H9 (cell line): ENCODE results near the gene ZNF426. TPM values are rescaled to one million over a fixed set of nuclear protein-coding genes. Genes with fewer than 3 reads are reported as not detected.

Experiments used
- DNase-seq: peaks from one replicate; pipeline ENCODE4 v3.0.0-alpha.2; 2017
- H2AFZ ChIP-seq: one replicate; pipeline ENCODE4 v1.6.1; 2013; ENCODE audit warnings: mild to moderate bottlenecking, low read length, control low read depth, moderate library complexity
- H2AK5ac ChIP-seq: 2 replicates; pipeline ENCODE4 v1.6.1; 2013; ENCODE audit warnings: low read length, control low read depth, mixed read lengths; ENCODE audit not compliant: insufficient read length
- H2BK120ac ChIP-seq: one replicate; pipeline ENCODE4 v1.6.1; 2013; ENCODE audit warnings: low read depth, mild to moderate bottlenecking, low read length, control low read depth, inconsistent platforms; ENCODE audit not compliant: poor library complexity, severe bottlenecking
- H2BK12ac ChIP-seq: 2 replicates; pipeline ENCODE4 v1.6.1; 2013; ENCODE audit warnings: low read length, control low read depth, mixed read lengths, low read depth; ENCODE audit not compliant: insufficient read length
- H2BK15ac ChIP-seq: 2 replicates; pipeline ENCODE4 v1.6.1; 2013; ENCODE audit warnings: low read depth, low read length, control low read depth
- H2BK20ac ChIP-seq: one replicate; pipeline ENCODE4 v1.6.1; 2013; ENCODE audit warnings: low read depth, mild to moderate bottlenecking, low read length, control low read depth, inconsistent platforms; ENCODE audit not compliant: poor library complexity, severe bottlenecking
- H2BK5ac ChIP-seq: 2 replicates; pipeline ENCODE4 v1.6.1; 2013; ENCODE audit warnings: low read length, control low read depth, mixed read lengths; ENCODE audit not compliant: insufficient read length
- H3K14ac ChIP-seq: 2 replicates; pipeline ENCODE4 v1.6.1; 2013; ENCODE audit warnings: low read length, control low read depth; ENCODE audit not compliant: insufficient read depth
- H3K18ac ChIP-seq: 2 replicates; pipeline ENCODE4 v1.6.1; 2013; ENCODE audit warnings: low read depth, mild to moderate bottlenecking, mixed read lengths, low read length, control low read depth; ENCODE audit not compliant: insufficient read length
- H3K23ac ChIP-seq: 2 replicates; pipeline ENCODE4 v1.6.1; 2013; ENCODE audit warnings: low read length, control low read depth, mixed read lengths, low read depth; ENCODE audit not compliant: insufficient read length
- H3K23me2 ChIP-seq: 2 replicates; pipeline ENCODE4 v1.6.1; 2013; ENCODE audit warnings: low read depth, mild to moderate bottlenecking, mixed read lengths, low read length, control low read depth; ENCODE audit not compliant: insufficient read length, poor library complexity, severe bottlenecking
- H3K27ac ChIP-seq: 2 replicates; pipeline ENCODE4 v1.5.1; 2013; ENCODE audit warnings: low read length, control low read depth, mixed read lengths, low read depth; ENCODE audit not compliant: insufficient read length
- H3K27me3 ChIP-seq: 2 replicates; pipeline ENCODE4 v1.6.1; 2013; ENCODE audit warnings: low read length, control low read depth, inconsistent platforms; ENCODE audit not compliant: insufficient read depth
- H3K4ac ChIP-seq: 2 replicates; pipeline ENCODE4 v1.6.1; 2013; ENCODE audit warnings: low read depth, mild to moderate bottlenecking, control low read depth, inconsistent platforms, low read length, moderate library complexity
- H3K4me1 ChIP-seq: 2 replicates; pipeline ENCODE4 v1.6.1; 2013; ENCODE audit warnings: low read length, control low read depth, inconsistent platforms; ENCODE audit not compliant: insufficient read depth
- H3K4me2 ChIP-seq: 2 replicates; pipeline ENCODE4 v1.6.1; 2013; ENCODE audit warnings: low read length, control low read depth, mixed read lengths; ENCODE audit not compliant: insufficient read length, insufficient read depth
- H3K56ac ChIP-seq: 2 replicates; pipeline ENCODE4 v1.6.1; 2013; ENCODE audit warnings: low read depth, mild to moderate bottlenecking, mixed read lengths, low read length, control low read depth; ENCODE audit not compliant: insufficient read length
- H3K79me1 ChIP-seq: 2 replicates; pipeline ENCODE4 v1.6.1; 2013; ENCODE audit warnings: low read depth, mild to moderate bottlenecking, moderate library complexity, low read length, control low read depth, inconsistent platforms; ENCODE audit not compliant: insufficient read depth, poor library complexity, severe bottlenecking
- H3K79me2 ChIP-seq: 2 replicates; pipeline ENCODE4 v1.6.1; 2013; ENCODE audit warnings: low read length, control low read depth, inconsistent platforms; ENCODE audit not compliant: insufficient read depth
- H3K9ac ChIP-seq: 2 replicates; pipeline ENCODE4 v1.6.1; 2013; ENCODE audit warnings: low read length, control low read depth, mixed read lengths; ENCODE audit not compliant: insufficient read length; ENCODE audit errors: extremely low read depth
- H3K9me3 ChIP-seq: one replicate; pipeline ENCODE4 v1.6.1; 2013; ENCODE audit warnings: low read depth, low read length, inconsistent platforms; ENCODE audit not compliant: control insufficient read depth
- H3T11ph ChIP-seq: one replicate; pipeline ENCODE4 v1.6.1; 2013; ENCODE audit warnings: mild to moderate bottlenecking, low read length, control low read depth, inconsistent platforms
- H4K20me1 ChIP-seq: one replicate; pipeline ENCODE4 v1.6.1; 2013; ENCODE audit not compliant: control insufficient read depth, insufficient read length, insufficient read depth
- H4K5ac ChIP-seq: 2 replicates; pipeline ENCODE4 v1.6.1; 2013; ENCODE audit warnings: low read depth, mild to moderate bottlenecking, mixed read lengths, low read length, control low read depth; ENCODE audit not compliant: insufficient read length
- H4K8ac ChIP-seq: replicated peaks from 2 replicates; pipeline ENCODE4 v1.6.1; 2013; ENCODE audit warnings: low read length, control low read depth, mixed read lengths, low read depth; ENCODE audit not compliant: insufficient read length
- H4K91ac ChIP-seq: 2 replicates; pipeline ENCODE4 v1.6.1; 2013; ENCODE audit warnings: low read depth, mild to moderate bottlenecking, moderate library complexity, mixed read lengths, low read length, control low read depth; ENCODE audit not compliant: insufficient read length
- H3K27ac Mint-ChIP-seq, 3 experiments: 2 replicates in 2 of 3; 3 replicates in 1 of 3; pipeline ENCODE4 v1.8.0; 2020 to 2021; ENCODE audit warnings: mixed read lengths in 3 of 3, mild to moderate bottlenecking in 1 of 3, moderate library complexity in 1 of 3
- H3K27me3 Mint-ChIP-seq: 2 replicates; pipeline ENCODE4 v1.8.0; 2021; ENCODE audit warnings: low read depth, mild to moderate bottlenecking, moderate library complexity, mixed read lengths
- H3K36me3 Mint-ChIP-seq, 3 experiments: 2 replicates in 2 of 3; 3 replicates in 1 of 3; pipeline ENCODE4 v1.8.0; 2020 to 2021; ENCODE audit warnings: low read depth in 3 of 3, mixed read lengths in 3 of 3; ENCODE audit not compliant: insufficient read depth in 1 of 3
- H3K4me1 Mint-ChIP-seq, 2 experiments: 2 replicates each; pipeline ENCODE4 v1.8.0; 2020; ENCODE audit warnings: mixed read lengths in 2 of 2
- H3K4me3 Mint-ChIP-seq, 2 experiments: 2 replicates in 1 of 2; 3 replicates in 1 of 2; pipeline ENCODE4 v1.8.0; 2020 to 2021; ENCODE audit warnings: mild to moderate bottlenecking in 2 of 2, mixed read lengths in 2 of 2, moderate library complexity in 1 of 2
- H3K9me3 Mint-ChIP-seq, 2 experiments: 2 replicates in 1 of 2; 3 replicates in 1 of 2; pipeline ENCODE4 v1.8.0; 2020; ENCODE audit warnings: mild to moderate bottlenecking in 2 of 2, mixed read lengths in 2 of 2, moderate library complexity in 1 of 2
- WGBS: extraction: QIAGEN DNeasy Blood & Tissue Kit; methylation state at CpG from one replicate; pipeline ENCODE4 v1.1.7; 2013; ENCODE audit warnings: missing lambda C conversion rate, low lambda C conversion rate, mixed read lengths; ENCODE audit not compliant: insufficient read length; ENCODE audit errors: extremely low coverage; 5-methylcytosine and 5-hydroxymethylcytosine counted together
- total RNA-seq: library from RNA; stranded (reverse); gene quantifications from 2 replicates; pipeline ENCODE4 v1.2.1, GENCODE V29; 2021
- TF ChIP-seq, protein P1 (sequence below): fragments of 200-600 bp; sonication (generic); conservative IDR thresholded peaks from 3 replicates; pipeline ENCODE4 v1.8.0; 2021; ENCODE audit warnings: antibody characterized with exemption, mild to moderate bottlenecking

ZNF426 gene
- total RNA-seq, 1 experiment from 2014 or later, result 29.4 TPM

GRCh38 chr19:9552536-9553274, 14.3 kb upstream of the ZNF426 start:
- WGBS, result no CpG with 5 or more reads among the region's 7 CpGs
- TF ChIP-seq, protein P1, sequence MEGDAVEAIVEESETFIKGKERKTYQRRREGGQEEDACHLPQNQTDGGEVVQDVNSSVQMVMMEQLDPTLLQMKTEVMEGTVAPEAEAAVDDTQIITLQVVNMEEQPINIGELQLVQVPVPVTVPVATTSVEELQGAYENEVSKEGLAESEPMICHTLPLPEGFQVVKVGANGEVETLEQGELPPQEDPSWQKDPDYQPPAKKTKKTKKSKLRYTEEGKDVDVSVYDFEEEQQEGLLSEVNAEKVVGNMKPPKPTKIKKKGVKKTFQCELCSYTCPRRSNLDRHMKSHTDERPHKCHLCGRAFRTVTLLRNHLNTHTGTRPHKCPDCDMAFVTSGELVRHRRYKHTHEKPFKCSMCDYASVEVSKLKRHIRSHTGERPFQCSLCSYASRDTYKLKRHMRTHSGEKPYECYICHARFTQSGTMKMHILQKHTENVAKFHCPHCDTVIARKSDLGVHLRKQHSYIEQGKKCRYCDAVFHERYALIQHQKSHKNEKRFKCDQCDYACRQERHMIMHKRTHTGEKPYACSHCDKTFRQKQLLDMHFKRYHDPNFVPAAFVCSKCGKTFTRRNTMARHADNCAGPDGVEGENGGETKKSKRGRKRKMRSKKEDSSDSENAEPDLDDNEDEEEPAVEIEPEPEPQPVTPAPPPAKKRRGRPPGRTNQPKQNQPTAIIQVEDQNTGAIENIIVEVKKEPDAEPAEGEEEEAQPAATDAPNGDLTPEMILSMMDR, result no peak
- no peaks in the 10 kb centered on the region for H3K79me2 ChIP-seq
- H3K23ac ChIP-seq, result no peak overlapping the region
- H4K5ac ChIP-seq, result no peak overlapping the region
- H3K9ac ChIP-seq, result no peak overlapping the region
- H3K23me2 ChIP-seq, result no peaks in the 10 kb centered on the region
- no peak overlapping the region for H3K4ac ChIP-seq
- Mint-ChIP-seq H3K4me3 (no peak overlapping the region), H3K4me1 (no peaks in the 10 kb centered on the region), H3K27ac (no peak overlapping the region; a peak in 1 of 7 replicates), H3K36me3 (peaks cover 0 to 15% (median 9%) of the 10 kb centered on the region in 3 experiments; a peak in 5 of 7 replicates), H3K9me3 (peaks cover 29 to 42% of the 10 kb centered on the region in 2 experiments), H3K27me3 (peaks cover 2% of the 10 kb centered on the region; the same call in 1 of the 2 replicates)
- no peak overlapping the region for H3K18ac ChIP-seq
- no peak overlapping the region for H2BK15ac ChIP-seq
- no peaks in the 10 kb centered on the region for H3K79me1 ChIP-seq
- no peak overlapping the region for H2BK12ac ChIP-seq
- no peak overlapping the region for H2AFZ ChIP-seq
- no peaks in the 10 kb centered on the region for H3K4me1 ChIP-seq
- no peak for DNase-seq
- H3K56ac ChIP-seq, result no peak overlapping the region
- no peak overlapping the region for H3K27ac ChIP-seq
- H3T11ph ChIP-seq, result no peak overlapping the region
- H2BK120ac ChIP-seq, result no peak overlapping the region
- no peaks in the 10 kb centered on the region for H3K27me3 ChIP-seq
- no peak overlapping the region for H2BK5ac ChIP-seq
- no peak overlapping the region for H4K91ac ChIP-seq
- H2AK5ac ChIP-seq, result no peak overlapping the region
- peaks cover under 1% of the 10 kb centered on the region for H3K9me3 ChIP-seq
- no peak overlapping the region for H3K4me2 ChIP-seq
- no peak overlapping the region for H4K8ac ChIP-seq
- no peaks in the 10 kb centered on the region for H4K20me1 ChIP-seq
- no peak overlapping the region for H2BK20ac ChIP-seq
- no peak overlapping the region for H3K14ac ChIP-seq
